ENCODE data around the gene RIT2. TPM values are rescaled to one million over a fixed set of nuclear protein-coding genes. Genes with fewer than 3 reads are reported as not detected.
A peak's percentile ranks its signal among the peaks of the same experiment; 100 is the strongest.

Gene RIT2
- total and polyA plus RNA-seq, 5 donors from 2014 or later, result not detected

DNA sequence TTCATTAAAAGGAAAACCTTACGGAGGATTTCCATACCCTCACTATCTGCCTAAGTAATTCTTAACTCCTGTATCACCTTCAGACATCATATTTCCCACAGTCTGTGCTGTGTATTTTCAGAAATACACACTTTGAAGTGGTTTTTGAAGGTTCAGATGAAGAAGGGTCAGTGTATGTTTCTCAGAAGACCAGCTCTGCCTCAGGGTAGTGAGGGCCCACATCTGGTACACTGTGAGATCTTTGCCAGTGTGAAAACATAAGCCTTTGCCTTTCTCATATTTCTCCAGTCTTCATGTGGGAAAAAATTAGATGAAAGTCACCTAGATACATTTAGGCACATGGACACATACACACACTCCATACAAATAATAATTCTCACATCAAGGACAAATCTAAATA is 408.4 kb downstream of the RIT2 start:
- H3K4me1 ChIP-seq (ENCODE audit: control insufficient read depth, insufficient read depth, low read length, poor library complexity, severe bottlenecking), result no peaks in the 10 kb centered on the region
- H3K36me3 ChIP-seq (ENCODE audit: control insufficient read depth, insufficient read depth, low read length), result no peaks in the 10 kb centered on the region
- no peak for DNase-seq
- no peaks in the 10 kb centered on the region for H3K4me1 Mint-ChIP-seq
- H3K27me3 ChIP-seq (ENCODE audit: control insufficient read depth, insufficient read depth, low read length), result no peaks in the 10 kb centered on the region
- no peaks in the 10 kb centered on the region for H3K36me3 Mint-ChIP-seq
- H3K4me3 ChIP-seq (ENCODE audit: low read depth, low read length), result no peak overlapping the region
- peaks cover 0 to 9% (median 2%) of the 10 kb centered on the region in 7 donors for H3K9me3 Mint-ChIP-seq
- H3K9me3 ChIP-seq (ENCODE audit: control insufficient read depth in 2 of 2, low read length in 2 of 2), result no peaks in the 10 kb centered on the region
- no peak for ATAC-seq (ENCODE audit: low read depth in 2 of 2)
- H3K27ac Mint-ChIP-seq, result no peak overlapping the region
- H3K27ac ChIP-seq (ENCODE audit: insufficient read depth, low read length, poor library complexity, severe bottlenecking), result no peak overlapping the region
- H3K4me3 Mint-ChIP-seq, result no peak overlapping the region
- H3K27me3 Mint-ChIP-seq, result peaks cover 4% of the 10 kb centered on the region

DNA sequence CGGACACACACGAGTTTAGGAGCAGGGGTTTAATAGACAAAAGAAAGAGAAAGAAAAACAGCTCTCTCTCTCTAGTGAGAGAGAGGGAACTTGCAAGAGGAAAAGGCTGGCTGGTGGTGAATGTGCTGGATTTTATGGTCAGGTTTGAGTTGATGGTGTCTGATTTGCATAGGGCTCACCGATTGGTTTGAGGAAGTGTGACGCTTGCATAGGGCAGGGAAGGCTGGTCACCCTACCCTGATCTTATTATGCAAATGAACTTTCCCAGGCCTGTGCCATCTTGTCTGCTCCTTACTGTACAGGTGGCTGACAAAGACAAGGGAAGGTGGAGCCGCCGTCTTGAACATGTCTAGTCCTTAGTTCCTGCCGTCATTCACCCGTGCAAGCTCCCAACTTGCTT is 408.9 kb downstream of the RIT2 start:
- H3K9me3 ChIP-seq (ENCODE audit: control insufficient read depth in 2 of 2, low read length in 2 of 2), result no peaks in the 10 kb centered on the region
- Mint-ChIP-seq H3K36me3 (no peaks in the 10 kb centered on the region), H3K4me3 (no peak overlapping the region), H3K9me3 (peaks cover 0 to 13% (median 3%) of the 10 kb centered on the region in 7 donors), H3K27me3 (peaks cover 4% of the 10 kb centered on the region), H3K27ac (no peak overlapping the region), H3K4me1 (no peaks in the 10 kb centered on the region)
- ATAC-seq (ENCODE audit: low read depth in 2 of 2) (no peak), DNase-seq (no peak)
- H3K4me3 ChIP-seq (ENCODE audit: low read depth, low read length), result no peak overlapping the region
- no peaks in the 10 kb centered on the region for H3K4me1 ChIP-seq (ENCODE audit: control insufficient read depth, insufficient read depth, low read length, poor library complexity, severe bottlenecking)
- H3K36me3 ChIP-seq (ENCODE audit: control insufficient read depth, insufficient read depth, low read length), result no peaks in the 10 kb centered on the region
- H3K27me3 ChIP-seq (ENCODE audit: control insufficient read depth, insufficient read depth, low read length), result no peaks in the 10 kb centered on the region
- no peak overlapping the region for H3K27ac ChIP-seq (ENCODE audit: insufficient read depth, low read length, poor library complexity, severe bottlenecking)

DNA sequence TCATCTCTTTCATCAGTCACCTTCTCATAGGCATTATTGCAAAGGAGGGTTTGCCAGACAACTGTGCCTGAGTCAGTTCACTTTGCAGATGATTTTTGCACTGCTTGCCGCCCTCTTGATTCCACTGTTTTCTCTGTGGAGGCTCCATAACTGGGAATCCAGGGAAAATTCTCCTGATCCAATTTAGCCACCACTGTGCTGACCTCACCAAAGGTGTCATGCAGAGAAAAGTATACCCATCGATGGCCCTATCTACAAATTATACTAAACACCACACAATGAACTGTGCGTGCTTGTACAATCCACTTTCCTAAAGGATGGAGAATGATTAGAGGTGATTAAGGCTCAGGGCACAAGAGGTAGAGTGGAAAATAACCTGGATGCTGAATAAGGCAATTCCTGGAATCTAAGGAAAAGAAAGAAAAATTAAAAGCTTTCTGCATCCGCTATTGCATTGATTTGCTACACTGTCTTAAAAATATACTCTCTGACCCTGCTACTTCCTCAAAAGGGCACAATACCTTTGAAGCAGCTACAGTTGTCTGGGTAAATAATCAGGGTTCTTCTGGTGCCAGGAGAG is 409.4 kb downstream of the RIT2 start:
- Mint-ChIP-seq H3K4me1 (no peaks in the 10 kb centered on the region), H3K27ac (peak overlapping the region in 1 of 3 donors; percentile 24), H3K4me3 (no peak overlapping the region), H3K27me3 (peaks cover 4% of the 10 kb centered on the region), H3K9me3 (peaks cover 0 to 13% (median 3%) of the 10 kb centered on the region in 7 donors), H3K36me3 (no peaks in the 10 kb centered on the region)
- DNase-seq (no peak), ATAC-seq (ENCODE audit: low read depth in 2 of 2) (no peak)
- H3K4me3 ChIP-seq (ENCODE audit: low read depth, low read length), result no peak overlapping the region
- no peaks in the 10 kb centered on the region for H3K9me3 ChIP-seq (ENCODE audit: control insufficient read depth in 2 of 2, low read length in 2 of 2)
- no peaks in the 10 kb centered on the region for H3K36me3 ChIP-seq (ENCODE audit: control insufficient read depth, insufficient read depth, low read length)
- H3K4me1 ChIP-seq (ENCODE audit: control insufficient read depth, insufficient read depth, low read length, poor library complexity, severe bottlenecking), result no peaks in the 10 kb centered on the region
- no peak overlapping the region for H3K27ac ChIP-seq (ENCODE audit: insufficient read depth, low read length, poor library complexity, severe bottlenecking)
- H3K27me3 ChIP-seq (ENCODE audit: control insufficient read depth, insufficient read depth, low read length), result no peaks in the 10 kb centered on the region

Other genes with a start within 250 kb of the RIT2 start
- gene SYT4, start 161.8 kb upstream of the RIT2 start, total RNA-seq, result 1.7 TPM
- gene SYT4, start 161.8 kb upstream of the RIT2 start, polyA plus RNA-seq, result 1 to 10 TPM in 1 of 4 donors, under 1 TPM in 1, not detected in 2; 0.20 to 1.7 TPM